Measurements from ENCODE around the gene RRAGC. TPM values are rescaled to one million over a fixed set of nuclear protein-coding genes. Genes with fewer than 3 reads are reported as not detected.
A peak's percentile ranks its signal among the peaks of the same experiment; 100 is the strongest.
"Not testable (repeated sequence)": the region's sequence is repeated elsewhere in the genome, so short reads cannot be mapped to it uniquely, and the experiment has no call there.

Gene RRAGC
- total RNA-seq, 5 donors from 2014 or later (not counting 1 experiment from before 2014, with no cell fraction given): 14.8 to 22.1 (median 18.8) TPM

- ChIA-PET POLR2A (no interaction called here), CTCF (interaction anchor here in 1 of 2 donors (0.6 kb wide), 1 partner anchor 598 kb away, joined by 3 read pairs; no protein-coding TSS in a partner anchor)
- Histone ChIP-seq H3K4me1 (ENCODE audit: control insufficient read depth in 1 of 2, extremely low read depth in 1 of 2, insufficient read depth in 2 of 2, low read length in 2 of 2) (peaks cover 0 to 23% of the 10 kb centered on the region in 2 experiments), H3K9me3 (no peaks in the 10 kb centered on the region), H3K27ac (ENCODE audit: low read length) (no peak overlapping the region), H3K4me3 (ENCODE audit: control insufficient read depth in 1 of 2, extremely low read depth in 1 of 2, low read length in 1 of 2) (peak overlapping the region in 1 of 2 donors; percentile 36), H3K27me3 (replicated peaks in 1 of 2; ENCODE audit: control insufficient read depth in 2 of 2, extremely low read depth in 1 of 2, insufficient read depth in 2 of 2, low read length in 1 of 2) (peaks cover 8 to 62% of the 10 kb centered on the region in 2 experiments), H3K36me3 (ENCODE audit: control insufficient read depth in 2 of 2, extremely low read depth in 1 of 2, insufficient read depth in 1 of 2, low read length in 1 of 2) (no peaks in the 10 kb centered on the region)
- Mint-ChIP-seq H3K36me3 (no peaks in the 10 kb centered on the region), H3K27me3 (peaks cover 64 to 73% of the 10 kb centered on the region in 2 donors), H3K27ac (no peak overlapping the region), H3K4me3 (peak overlapping the region; percentile 9 to 20 (median 14)), H3K4me1 (peaks cover 0 to 22% (median 20%) of the 10 kb centered on the region in 3 donors), H3K9me3 (no peaks in the 10 kb centered on the region)
- ATAC-seq (replicated peaks in 1 of 4) (no peak), DNase-seq (no peak)
- 48% methylated on average over 44 of the region's 45 CpGs for WGBS (ENCODE audit: insufficient coverage)
Observed at GRCh38 chr1:38817267-38818174, 42.1 kb downstream of the RRAGC start.

GRCh38 chr1:38815903-38816627 is 43.5 kb downstream of the RRAGC start:
- peaks cover 66 to 68% of the 10 kb centered on the region in 2 donors for H3K27me3 Mint-ChIP-seq
- no peak overlapping the region for H3K27ac ChIP-seq (ENCODE audit: low read length)
- ATAC-seq (replicated peaks in 1 of 4) (peak in 3 of 4 experiments; percentile 27 to 63 (median 52)), DNase-seq (peak in 3 of 35 experiments; percentile 7 to 12 (median 9))
- no peaks in the 10 kb centered on the region for H3K9me3 Mint-ChIP-seq
- H3K36me3 Mint-ChIP-seq: no peaks in the 10 kb centered on the region
- peaks cover 0 to 23% of the 10 kb centered on the region in 2 experiments for H3K4me1 ChIP-seq (ENCODE audit: control insufficient read depth in 1 of 2, extremely low read depth in 1 of 2, insufficient read depth in 2 of 2, low read length in 2 of 2)
- no peak overlapping the region for H3K27ac Mint-ChIP-seq
- POLR2A ChIA-PET: no interaction called here
- peaks cover 8 to 67% of the 10 kb centered on the region in 2 experiments for H3K27me3 ChIP-seq (replicated peaks in 1 of 2; ENCODE audit: control insufficient read depth in 2 of 2, extremely low read depth in 1 of 2, insufficient read depth in 2 of 2, low read length in 1 of 2)
- peaks cover 0 to 22% (median 20%) of the 10 kb centered on the region in 3 donors for H3K4me1 Mint-ChIP-seq
- WGBS (ENCODE audit: insufficient coverage): 21% methylated on average over 36 of the region's 36 CpGs
- H3K4me3 ChIP-seq (ENCODE audit: control insufficient read depth in 1 of 2, extremely low read depth in 1 of 2, low read length in 1 of 2): no peak overlapping the region
- no peaks in the 10 kb centered on the region for H3K36me3 ChIP-seq (ENCODE audit: control insufficient read depth in 2 of 2, extremely low read depth in 1 of 2, insufficient read depth in 1 of 2, low read length in 1 of 2)
- H3K4me3 Mint-ChIP-seq: peak overlapping the region in 1 of 3 donors; percentile 14
- no peaks in the 10 kb centered on the region for H3K9me3 ChIP-seq
- CTCF ChIA-PET: interaction anchor here in 1 of 2 donors (0.7 kb wide), 1 partner anchor 193 kb away, joined by 3 read pairs; no protein-coding TSS in a partner anchor

- no peak overlapping the region for H3K4me3 Mint-ChIP-seq
- no peak for DNase-seq
- H3K4me1 Mint-ChIP-seq: peaks cover 0 to 22% (median 20%) of the 10 kb centered on the region in 3 donors
- ATAC-seq (replicated peaks in 1 of 4): no peak
- no peaks in the 10 kb centered on the region for H3K36me3 ChIP-seq (ENCODE audit: control insufficient read depth in 2 of 2, extremely low read depth in 1 of 2, insufficient read depth in 1 of 2, low read length in 1 of 2)
- CTCF ChIA-PET: no interaction called here
- peaks cover 72 to 73% of the 10 kb centered on the region in 2 donors for H3K27me3 Mint-ChIP-seq
- H3K27ac Mint-ChIP-seq: no peak overlapping the region
- peaks cover 11 to 67% of the 10 kb centered on the region in 2 experiments for H3K27me3 ChIP-seq (replicated peaks in 1 of 2; ENCODE audit: control insufficient read depth in 2 of 2, extremely low read depth in 1 of 2, insufficient read depth in 2 of 2, low read length in 1 of 2)
- WGBS (ENCODE audit: insufficient coverage): no CpG with 5 or more reads among the region's 1 CpG
- no peaks in the 10 kb centered on the region for H3K9me3 Mint-ChIP-seq
- no peaks in the 10 kb centered on the region for H3K36me3 Mint-ChIP-seq
- no peak overlapping the region for H3K27ac ChIP-seq (ENCODE audit: low read length)
- POLR2A ChIA-PET: no interaction called here
- H3K4me1 ChIP-seq (ENCODE audit: control insufficient read depth in 1 of 2, extremely low read depth in 1 of 2, insufficient read depth in 2 of 2, low read length in 2 of 2): peaks cover 0 to 23% of the 10 kb centered on the region in 2 experiments
- no peak overlapping the region for H3K4me3 ChIP-seq (ENCODE audit: control insufficient read depth in 1 of 2, extremely low read depth in 1 of 2, low read length in 1 of 2)
- no peaks in the 10 kb centered on the region for H3K9me3 ChIP-seq
Observed at GRCh38 chr1:38814984-38815464, 44.5 kb downstream of the RRAGC start.

GRCh38 chr1:38814444-38814983 is 45.1 kb downstream of the RRAGC start:
- ATAC-seq (replicated peaks in 1 of 4) (no peak), DNase-seq (no peak)
- H3K4me3 ChIP-seq (ENCODE audit: control insufficient read depth in 1 of 2, extremely low read depth in 1 of 2, low read length in 1 of 2): no peak overlapping the region
- no peak overlapping the region for H3K4me3 Mint-ChIP-seq
- peaks cover 0 to 22% (median 20%) of the 10 kb centered on the region in 3 donors for H3K4me1 Mint-ChIP-seq
- peaks cover 0 to 23% of the 10 kb centered on the region in 2 experiments for H3K4me1 ChIP-seq (ENCODE audit: control insufficient read depth in 1 of 2, extremely low read depth in 1 of 2, insufficient read depth in 2 of 2, low read length in 2 of 2)
- H3K27me3 Mint-ChIP-seq: peaks cover 68 to 70% of the 10 kb centered on the region in 2 donors
- ChIA-PET POLR2A (no interaction called here), CTCF (no interaction called here)
- no peaks in the 10 kb centered on the region for H3K36me3 ChIP-seq (ENCODE audit: control insufficient read depth in 2 of 2, extremely low read depth in 1 of 2, insufficient read depth in 1 of 2, low read length in 1 of 2)
- no peaks in the 10 kb centered on the region for H3K9me3 ChIP-seq
- H3K27ac ChIP-seq (ENCODE audit: low read length): no peak overlapping the region
- no peaks in the 10 kb centered on the region for H3K9me3 Mint-ChIP-seq
- peaks cover 10 to 68% of the 10 kb centered on the region in 2 experiments for H3K27me3 ChIP-seq (replicated peaks in 1 of 2; ENCODE audit: control insufficient read depth in 2 of 2, extremely low read depth in 1 of 2, insufficient read depth in 2 of 2, low read length in 1 of 2)
- H3K36me3 Mint-ChIP-seq: no peaks in the 10 kb centered on the region
- WGBS (ENCODE audit: insufficient coverage): 60% methylated on average over 1 of the region's 7 CpGs
- no peak overlapping the region for H3K27ac Mint-ChIP-seq

GRCh38 chr1:38812981-38813380 is 46.6 kb downstream of the RRAGC start:
- ChIA-PET POLR2A (no interaction called here), CTCF (no interaction called here)
- H3K4me1 Mint-ChIP-seq: peaks cover 0 to 18% (median 15%) of the 10 kb centered on the region in 3 donors
- H3K27ac Mint-ChIP-seq: no peak overlapping the region
- Histone ChIP-seq H3K27ac (ENCODE audit: low read length) (no peak overlapping the region), H3K36me3 (ENCODE audit: control insufficient read depth in 2 of 2, extremely low read depth in 1 of 2, insufficient read depth in 1 of 2, low read length in 1 of 2) (no peaks in the 10 kb centered on the region), H3K9me3 (no peaks in the 10 kb centered on the region), H3K4me1 (ENCODE audit: control insufficient read depth in 1 of 2, extremely low read depth in 1 of 2, insufficient read depth in 2 of 2, low read length in 2 of 2) (peaks cover 0 to 15% of the 10 kb centered on the region in 2 experiments), H3K4me3 (ENCODE audit: control insufficient read depth in 1 of 2, extremely low read depth in 1 of 2, low read length in 1 of 2) (no peak overlapping the region), H3K27me3 (replicated peaks in 1 of 2; ENCODE audit: control insufficient read depth in 2 of 2, extremely low read depth in 1 of 2, insufficient read depth in 2 of 2, low read length in 1 of 2) (peaks cover 13 to 60% of the 10 kb centered on the region in 2 experiments)
- H3K36me3 Mint-ChIP-seq: no peaks in the 10 kb centered on the region
- H3K9me3 Mint-ChIP-seq: no peaks in the 10 kb centered on the region
- H3K27me3 Mint-ChIP-seq: peaks cover 71 to 78% of the 10 kb centered on the region in 2 donors
- ATAC-seq (replicated peaks in 1 of 4) (no peak), DNase-seq (no peak)
- 48% methylated on average over 3 of the region's 5 CpGs for WGBS (ENCODE audit: insufficient coverage)
- H3K4me3 Mint-ChIP-seq: no peak overlapping the region

- H3K4me1 Mint-ChIP-seq; H3K4me1 ChIP-seq (ENCODE audit: control insufficient read depth in 1 of 2, extremely low read depth in 1 of 2, insufficient read depth in 2 of 2, low read length in 2 of 2); H3K4me3 Mint-ChIP-seq; ATAC-seq (replicated peaks in 1 of 4); POLR2A ChIA-PET; H3K4me3 ChIP-seq (ENCODE audit: control insufficient read depth in 1 of 2, extremely low read depth in 1 of 2, low read length in 1 of 2); H3K36me3 Mint-ChIP-seq; H3K36me3 ChIP-seq (ENCODE audit: control insufficient read depth in 2 of 2, extremely low read depth in 1 of 2, insufficient read depth in 1 of 2, low read length in 1 of 2); DNase-seq; H3K27ac ChIP-seq (ENCODE audit: low read length); CTCF ChIA-PET; H3K9me3 Mint-ChIP-seq; H3K9me3 ChIP-seq: not testable (repeated sequence)
- H3K27me3 Mint-ChIP-seq: peaks cover 75 to 78% of the 10 kb centered on the region in 2 donors
- H3K27ac Mint-ChIP-seq: peak overlapping the region in 1 of 2 donors; percentile 2
- WGBS (ENCODE audit: insufficient coverage): 50% methylated on average over 1 of the region's 4 CpGs
- H3K27me3 ChIP-seq (replicated peaks in 1 of 2; ENCODE audit: control insufficient read depth in 2 of 2, extremely low read depth in 1 of 2, insufficient read depth in 2 of 2, low read length in 1 of 2): peaks cover 13 to 54% of the 10 kb centered on the region in 2 experiments
Observed at GRCh38 chr1:38811466-38811865, 48.1 kb downstream of the RRAGC start.

Data from T-cell (primary cell).